GM23248 (cell line): ENCODE results near the gene SDCCAG8.

Source experiments
- EZH2 ChIP-seq: fragments of 200-600 bp; sonication (generic); IDR thresholded peaks from 2 replicates; pipeline ENCODE4 v1.6.1; 2018; ENCODE audit warnings: antibody characterized with exemption, mild to moderate bottlenecking; ENCODE audit not compliant: insufficient read depth, poor library complexity, severe bottlenecking
- EZH2phosphoT487 ChIP-seq: fragments of 200-600 bp; sonication (generic); IDR thresholded peaks from 2 replicates; pipeline ENCODE4 v1.6.1; 2018; ENCODE audit warnings: antibody characterized with exemption, moderate library complexity, mild to moderate bottlenecking, low read depth; ENCODE audit not compliant: insufficient read depth

GRCh38 chr1:243422362-243422761, 166.5 kb downstream of the SDCCAG8 start:
- TF ChIP-seq EZH2phosphoT487 = no peak
- no peak for TF ChIP-seq EZH2
